GM19467 (cell line): ENCODE measurements around the gene ALDH1A3.

Experiments used
- ATAC-seq: cut with Tn5 transposase; IDR thresholded peaks from one replicate; pipeline ENCODE4 v1.9.1; 2021; ENCODE audit warnings: mild to moderate bottlenecking, moderate library complexity; ENCODE audit not compliant: unreplicated experiment

ALDH1A3 gene

GRCh38 chr15:100947760-100948429, 68.3 kb downstream of the ALDH1A3 start:
- ATAC-seq = no peak

DNA sequence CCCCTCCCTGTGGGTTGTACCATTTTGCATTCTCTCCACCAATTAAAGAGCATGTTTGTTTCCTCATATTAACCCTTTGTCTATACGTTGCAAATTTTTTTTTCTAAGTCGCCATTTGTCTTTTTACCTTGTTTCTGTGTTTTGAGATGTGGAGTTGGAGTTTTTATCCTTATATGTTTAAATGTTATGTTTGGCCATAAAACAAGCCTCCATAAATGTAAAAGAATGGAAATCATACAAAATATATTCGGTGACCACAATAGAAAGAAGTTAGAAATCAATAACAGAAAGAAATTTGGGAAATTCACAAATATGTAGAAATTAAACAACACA, 68.8 kb downstream of the ALDH1A3 start:
- ATAC-seq = no peak

DNA sequence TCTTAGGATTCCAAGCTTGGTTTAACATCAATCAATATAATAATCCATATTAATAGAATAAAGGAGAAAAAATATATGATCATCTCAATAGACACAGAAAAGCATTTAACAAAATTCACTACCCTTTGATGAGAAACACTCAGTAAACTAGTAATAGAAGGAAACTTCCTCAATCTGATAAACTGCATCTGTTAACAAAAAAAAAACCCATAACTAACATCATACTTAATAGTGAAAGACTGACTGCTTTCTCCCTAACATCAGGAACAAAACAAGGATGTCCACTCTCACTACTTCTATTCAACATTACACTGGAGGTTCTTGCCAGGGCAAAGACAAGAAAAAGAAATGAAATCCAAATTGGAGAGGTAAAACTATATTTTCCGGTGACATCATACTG, 70.1 kb downstream of the ALDH1A3 start:
- ATAC-seq = no peak

DNA sequence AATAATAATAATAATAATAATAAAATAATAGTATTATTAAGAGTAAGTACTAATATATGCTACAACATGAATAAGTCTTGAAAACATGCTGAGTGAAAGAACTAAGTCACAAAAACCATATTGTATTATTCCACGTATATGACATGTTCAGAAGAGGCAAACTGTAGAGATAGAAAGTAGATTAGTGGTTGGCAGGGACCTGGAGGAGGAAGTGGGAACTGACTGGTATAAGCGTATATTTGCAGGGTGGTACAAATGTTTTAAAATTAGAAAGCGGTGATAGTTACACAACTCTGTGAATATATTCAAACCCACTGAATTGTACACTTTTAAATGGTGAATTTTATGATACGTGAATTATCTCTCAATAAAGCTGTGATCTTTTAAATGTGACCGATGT, 72.3 kb downstream of the ALDH1A3 start:
- ATAC-seq = no peak

DNA sequence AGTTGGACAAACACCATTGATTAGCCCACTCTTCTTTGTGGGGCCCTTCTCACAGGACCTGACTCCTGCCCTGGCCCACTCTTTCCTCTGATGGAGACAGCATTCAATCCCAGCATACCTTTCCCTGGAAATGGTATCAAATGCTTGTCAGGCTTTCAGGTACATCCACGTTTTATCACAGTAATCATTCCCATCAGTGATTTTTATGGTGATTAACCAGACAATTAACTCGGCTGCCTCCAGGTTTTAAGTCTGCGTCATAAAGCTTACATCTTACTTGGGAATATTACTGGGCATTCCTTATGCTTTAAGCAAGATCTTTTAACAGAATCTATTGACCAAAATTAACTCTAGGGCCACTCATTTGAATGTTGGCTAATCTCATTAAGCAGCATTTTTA, 72.9 kb downstream of the ALDH1A3 start:
- no peak for ATAC-seq

DNA sequence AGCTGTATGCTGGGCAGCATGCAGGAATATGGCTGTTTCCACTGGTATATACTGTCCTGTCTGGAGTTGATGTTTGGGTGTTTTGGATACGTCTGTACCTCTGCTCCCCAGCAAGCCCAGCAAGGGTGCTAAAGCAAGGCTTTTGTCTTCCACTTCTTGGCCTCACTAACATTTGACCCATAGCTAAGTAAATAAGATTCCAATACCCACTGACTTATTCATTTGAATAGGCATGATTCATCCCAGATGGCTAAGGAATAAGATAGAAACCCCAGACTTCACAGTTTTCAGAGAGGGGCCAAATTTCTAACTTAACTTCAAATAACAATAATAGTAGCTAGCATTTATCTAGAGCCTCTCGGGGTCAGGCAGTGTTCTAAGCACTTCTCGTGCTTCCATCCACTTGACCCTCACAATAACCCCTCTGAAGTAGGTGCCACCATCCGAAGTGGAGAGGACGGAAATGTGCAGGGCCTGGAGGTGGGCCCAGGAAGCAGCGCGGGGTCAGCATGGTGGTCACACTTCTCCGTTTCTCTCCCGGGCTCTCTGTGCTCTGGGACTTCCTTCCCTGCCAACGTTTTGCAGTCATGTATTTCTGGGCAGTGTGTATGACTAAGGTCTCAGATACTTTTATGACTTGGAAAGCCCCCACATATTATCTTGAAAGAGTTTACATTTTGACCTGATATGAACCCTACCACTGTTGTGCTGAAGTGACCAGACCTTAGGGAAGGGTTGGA, 78.9 kb downstream of the ALDH1A3 start:
- no peak for ATAC-seq

DNA sequence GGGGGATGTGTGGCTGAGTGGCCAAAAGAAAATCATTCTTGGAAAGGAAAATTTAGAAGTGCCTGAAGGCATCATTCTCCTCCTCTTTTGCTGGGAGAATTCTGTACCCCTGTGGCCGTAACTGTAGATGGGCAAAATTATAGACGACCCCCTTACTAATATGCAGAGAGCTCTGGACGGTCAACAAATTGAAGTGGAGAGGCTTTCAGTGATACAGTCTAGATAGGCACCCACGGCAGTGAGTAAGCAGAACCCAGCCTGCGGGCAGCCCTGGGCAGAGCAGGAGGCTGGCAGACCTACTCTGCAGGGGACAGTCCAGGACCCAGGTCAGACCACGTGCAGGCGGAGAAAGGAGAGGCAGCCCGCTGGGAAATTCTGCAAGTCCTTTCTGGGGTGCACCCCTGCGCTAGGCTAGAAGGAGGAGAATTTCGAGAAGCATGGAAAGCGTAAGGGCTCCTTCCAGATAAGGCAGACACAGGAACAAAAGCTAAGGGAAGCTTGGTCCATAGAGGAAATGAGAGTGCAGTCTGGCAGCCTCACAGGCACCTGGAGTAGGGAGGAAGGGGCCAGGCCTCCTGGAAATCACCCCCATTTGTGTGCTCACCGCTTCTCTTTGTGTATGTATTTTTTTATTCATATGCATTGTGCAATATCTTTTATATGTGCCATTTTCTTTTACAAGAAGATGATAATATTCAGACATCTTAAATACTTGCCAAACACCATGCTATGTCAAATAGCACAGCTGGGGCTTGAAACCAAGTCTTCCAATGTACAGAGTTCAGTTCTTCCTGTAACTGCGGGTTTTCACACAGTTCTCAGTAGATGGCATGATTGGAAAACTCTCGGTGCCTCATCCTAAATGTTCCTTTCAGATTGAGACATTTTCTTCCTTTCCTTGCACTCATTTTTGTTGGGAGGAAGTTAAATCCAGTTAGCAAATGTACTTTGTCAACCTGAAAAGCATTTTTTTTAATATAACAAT, 79.7 kb downstream of the ALDH1A3 start:
- ATAC-seq = no peak
